NOMO-1 (cell line): ENCODE data around the gene PFDN1.
A peak's percentile ranks its signal among the peaks of the same experiment; 100 is the strongest.
"Not testable (repeated sequence)": the region's sequence is repeated elsewhere in the genome, so short reads cannot be mapped to it uniquely, and the experiment has no call there.

ENCODE experiments used
- DNase-seq, 2 experiments: peaks; one replicate each; lab custom pipeline; 2025; ENCODE audit not compliant: unreplicated experiment in 2 of 2; lab: John Stamatoyannopoulos, UW

PFDN1 gene

DNA sequence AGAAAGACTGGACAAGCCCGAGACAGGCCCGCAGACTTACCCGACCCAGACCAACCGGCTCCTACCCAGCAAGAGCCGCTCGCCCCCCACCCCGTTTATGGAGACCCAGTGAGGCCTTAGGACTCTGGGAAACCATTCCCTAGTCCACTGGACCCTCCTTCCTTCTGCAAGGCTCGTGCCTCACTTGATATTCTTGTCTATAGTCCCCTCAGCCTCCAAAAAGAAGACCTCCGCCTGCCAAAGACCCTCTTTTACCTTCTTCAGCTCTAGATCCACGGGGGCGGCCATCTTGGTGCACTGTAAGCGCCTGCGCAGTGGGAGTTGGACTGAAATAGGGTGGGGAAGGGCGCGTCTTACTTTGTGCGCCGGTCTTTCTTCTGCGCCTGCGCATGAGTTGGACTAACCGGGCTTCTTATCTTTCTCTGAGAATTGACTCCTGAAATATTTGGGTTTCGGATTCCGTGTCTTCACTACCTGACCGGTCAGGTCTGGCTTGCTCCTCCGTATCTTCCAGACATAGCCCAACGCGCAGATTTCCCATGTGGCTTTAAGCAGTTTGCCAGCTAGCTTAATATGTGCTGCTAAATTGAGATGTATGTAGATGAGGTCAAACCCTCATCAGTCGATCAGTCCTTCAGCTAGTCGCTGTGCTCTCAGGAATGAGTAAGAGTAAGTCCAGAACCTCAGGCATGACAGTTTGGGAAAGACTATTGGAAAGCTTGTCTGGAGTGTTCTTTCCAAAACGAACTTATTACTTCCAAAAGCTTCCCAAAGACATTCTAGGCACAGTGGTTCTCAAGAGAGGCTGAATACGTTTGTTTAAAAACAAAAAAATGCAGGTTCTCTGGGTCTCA is at the start of gene PFDN1:
Gene PFDN1, minus strand, starts transcription at position 316 of the 854 bp plus-strand sequence. Its CDS starts 28 bp downstream, at position 288.
- DNase-seq = peak; percentile 92 to 95

DNA sequence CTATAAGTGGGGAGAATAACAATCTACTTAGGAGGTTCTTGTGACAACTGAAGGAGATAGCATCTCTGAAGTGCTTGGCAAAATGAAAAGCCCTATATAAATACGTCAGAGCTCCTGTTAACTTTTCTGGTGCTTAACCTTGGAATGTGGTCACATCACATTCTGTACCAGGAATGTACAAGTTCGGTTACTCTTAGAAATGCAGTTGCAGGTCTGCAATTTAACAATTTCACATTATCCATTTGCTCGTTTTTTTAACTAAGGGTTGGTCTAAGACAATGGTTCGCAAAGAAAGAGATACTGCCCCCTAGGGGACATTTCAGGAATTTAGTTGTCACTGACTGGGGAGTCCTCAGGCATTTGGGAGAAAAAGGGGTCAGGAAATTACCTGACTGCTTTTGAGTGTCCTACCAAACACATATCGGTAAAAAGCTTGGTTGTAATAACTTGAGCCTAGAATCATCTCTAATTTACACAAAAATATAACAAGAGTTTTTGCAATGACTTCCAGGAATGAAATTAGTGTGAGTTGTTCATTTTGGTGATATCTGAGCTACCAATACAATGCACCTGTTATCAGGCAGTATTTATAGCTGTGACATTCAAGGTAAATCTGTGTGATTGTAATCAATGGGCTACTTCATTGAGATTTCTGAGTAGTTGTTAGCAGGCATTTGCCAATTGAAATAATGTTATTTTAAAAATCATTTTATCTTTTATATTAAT is 48.9 kb upstream of the PFDN1 start:
- peak; percentile 32 to 54 for DNase-seq

GRCh38 chr5:140349244-140349643 is 46.3 kb upstream of the PFDN1 start:
- no peak for DNase-seq

GRCh38 chr5:140348104-140348503 is 45.2 kb upstream of the PFDN1 start:
- no peak for DNase-seq

DNA sequence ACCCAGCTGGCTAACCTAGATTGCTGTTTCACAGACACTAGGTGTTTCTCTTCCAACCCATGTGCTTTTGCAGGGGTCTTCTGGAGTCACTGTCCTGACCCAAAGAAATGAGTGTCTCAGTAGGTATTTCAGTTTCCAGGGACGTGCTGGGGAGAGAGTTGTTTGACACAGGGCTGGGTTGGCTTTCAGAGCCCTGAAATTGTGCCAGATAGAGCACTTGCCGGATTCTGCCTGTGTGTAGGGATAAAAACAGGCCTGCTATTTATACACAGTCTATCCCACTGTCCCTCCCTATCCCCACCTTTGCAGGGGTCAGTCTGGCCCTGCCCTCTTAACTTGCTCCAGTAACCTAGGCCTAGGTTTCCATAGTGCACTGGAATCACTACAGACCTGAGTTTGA is 44.5 kb upstream of the PFDN1 start:
- DNase-seq = no peak

- peak; percentile 60 to 66 for DNase-seq
Observed at GRCh38 chr5:140346348-140347221, 43.7 kb upstream of the PFDN1 start, which contains the start of gene HBEGF. TSS of gene HBEGF (minus strand) at chr5:140346603. CDS start at chr5:140346328, 275 bp downstream.

GRCh38 chr5:140345919-140346347 is 43.0 kb upstream of the PFDN1 start:
- peak; percentile 55 to 58 for DNase-seq

DNA sequence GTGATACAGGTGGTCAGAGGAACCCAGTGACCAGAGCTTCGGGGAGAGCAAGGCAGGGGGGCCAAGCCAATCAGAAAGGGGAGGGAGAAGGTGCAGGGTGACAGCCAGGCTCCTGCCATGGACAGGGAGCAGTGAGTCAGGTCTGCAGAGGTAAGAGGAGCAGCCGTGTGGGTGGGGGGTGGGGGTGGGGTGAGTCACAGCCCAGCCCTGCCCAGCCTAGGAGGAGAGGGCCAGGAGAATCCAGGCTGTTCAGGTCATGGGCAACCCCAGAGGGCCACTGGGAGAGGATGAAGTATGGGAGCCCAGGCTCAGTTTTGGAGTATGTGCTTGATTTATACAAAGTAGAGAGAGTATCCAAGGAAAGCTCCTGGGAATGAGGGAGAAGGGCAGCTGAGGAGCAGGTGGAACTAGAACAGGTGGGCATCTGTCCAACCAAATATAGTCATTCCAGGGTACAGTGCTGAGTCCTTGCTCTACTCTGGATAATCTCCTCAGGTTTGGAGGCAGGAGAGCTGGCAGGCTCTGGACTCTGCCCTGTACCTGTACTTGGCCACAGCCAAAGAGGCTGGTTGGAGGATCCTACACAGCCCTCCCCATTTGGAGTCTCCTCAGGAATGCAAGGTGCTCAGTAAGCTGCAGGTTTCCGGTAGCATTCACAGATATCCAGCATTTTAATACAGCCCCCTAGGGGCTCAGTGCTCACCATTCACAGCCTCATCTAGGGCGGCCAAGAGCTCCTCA is 42.0 kb upstream of the PFDN1 start:
- DNase-seq = no peak

DNA sequence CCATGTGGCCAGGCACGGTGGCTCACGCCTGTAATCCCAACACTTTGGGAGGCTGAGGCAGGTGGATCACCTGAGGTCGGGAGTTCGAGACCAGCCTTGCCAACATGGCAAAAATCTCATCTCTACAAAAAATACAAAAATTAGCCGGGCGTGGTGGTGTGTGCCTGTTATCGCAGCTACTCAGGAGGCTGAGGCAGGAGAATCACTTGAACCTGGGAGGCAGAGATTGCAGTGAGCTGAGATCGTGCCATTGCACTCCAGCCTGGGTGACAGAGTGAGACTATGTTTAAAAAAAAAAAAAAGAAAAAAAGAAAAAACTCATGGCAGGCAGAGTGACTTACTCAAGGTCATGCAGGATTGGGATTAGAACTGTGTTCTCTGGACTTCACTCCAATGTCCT is 40.9 kb upstream of the PFDN1 start:
- DNase-seq = not testable (repeated sequence)

- DNase-seq = peak; percentile 28 to 32
Observed at GRCh38 chr5:140342896-140343295, 40.0 kb upstream of the PFDN1 start.

DNA sequence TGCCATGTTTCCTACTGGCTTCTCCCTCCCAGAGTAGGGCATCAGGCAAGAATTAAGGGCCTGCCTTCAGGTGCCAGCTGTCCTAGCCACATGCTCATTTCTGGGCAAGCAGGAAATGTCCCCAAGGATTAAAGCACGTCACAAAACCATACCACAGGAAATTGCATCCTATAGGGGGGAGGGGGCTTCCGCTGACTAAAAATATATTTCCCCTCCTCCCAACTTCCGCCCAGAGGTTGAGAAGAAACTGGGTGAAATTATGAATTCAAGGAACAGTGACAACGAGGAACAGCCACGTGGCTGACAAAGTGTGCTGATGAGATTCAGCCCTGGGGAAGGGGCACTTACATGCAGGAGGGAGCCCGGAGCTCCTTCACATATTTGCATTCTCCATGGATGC is 39.4 kb upstream of the PFDN1 start:
- DNase-seq = peak; percentile 85 to 88

- DNase-seq = no peak
Observed at GRCh38 chr5:140341591-140341990, 38.7 kb upstream of the PFDN1 start.

DNA sequence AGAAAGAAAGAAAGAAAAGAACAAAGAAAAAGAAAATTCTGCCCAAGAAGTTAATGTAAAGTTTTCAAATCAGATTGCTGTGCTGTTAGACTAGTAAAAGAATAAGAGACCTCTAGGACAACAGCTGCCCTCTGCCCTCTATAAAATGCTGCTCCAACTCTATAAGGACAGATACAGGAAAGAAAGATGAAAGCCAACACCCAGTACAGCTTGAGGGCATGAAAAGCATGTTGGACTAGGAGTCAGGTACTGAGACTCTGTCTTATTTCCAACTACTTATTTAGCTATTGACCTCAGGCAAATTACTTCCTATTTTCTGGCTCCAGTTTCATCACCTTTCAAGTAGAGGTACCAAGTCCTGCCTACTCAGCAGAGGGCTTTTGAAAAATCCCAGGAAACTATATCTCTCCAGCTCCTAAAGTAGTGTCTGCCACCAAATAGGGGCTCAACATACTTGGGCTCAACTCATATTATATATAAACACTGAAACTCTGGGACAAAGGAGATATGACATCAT is 37.8 kb upstream of the PFDN1 start:
- DNase-seq = peak; percentile 33 to 71

DNA sequence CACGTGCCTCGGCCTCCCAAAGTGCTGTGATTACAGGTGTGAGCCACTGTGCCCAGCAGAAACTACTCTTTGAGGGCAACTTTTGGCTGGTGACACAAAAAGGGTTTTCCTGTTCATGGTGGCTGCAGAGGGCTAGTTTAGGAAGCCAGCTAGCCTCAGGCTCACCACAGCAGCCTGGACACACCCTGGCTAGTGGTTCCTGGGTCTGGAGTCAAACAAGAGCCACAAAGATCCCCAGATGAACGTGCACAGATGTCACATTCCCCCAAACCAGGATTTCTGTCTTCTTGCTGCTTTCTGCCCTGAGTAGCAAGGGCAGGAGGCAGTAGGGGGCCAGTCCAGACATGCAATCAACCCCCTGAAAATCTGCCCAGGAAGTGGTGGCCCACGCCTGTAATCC is 36.7 kb upstream of the PFDN1 start:
- no peak for DNase-seq

DNA sequence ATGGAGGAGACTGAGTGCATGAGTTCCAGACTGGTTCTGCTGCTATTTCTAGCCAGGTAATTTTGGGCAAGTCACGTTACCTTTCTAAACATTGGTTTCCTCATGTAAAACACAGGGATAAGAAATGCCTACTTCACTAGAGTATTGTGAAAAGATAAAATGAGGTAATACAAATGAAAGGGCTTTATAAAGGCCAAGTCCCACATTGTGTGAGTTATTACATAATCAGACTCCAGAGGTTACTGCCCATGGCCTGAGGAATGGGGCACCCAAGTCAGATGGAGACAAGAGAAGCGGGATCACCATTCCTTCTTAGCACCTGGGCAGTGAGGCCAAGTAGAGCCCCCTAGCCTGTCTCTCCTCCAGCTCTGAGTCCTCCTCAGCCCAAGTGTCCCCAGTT is 36.0 kb upstream of the PFDN1 start:
- no peak for DNase-seq

- DNase-seq = no peak
Observed at GRCh38 chr5:140338336-140338735, 35.4 kb upstream of the PFDN1 start.

- DNase-seq = no peak
Observed at GRCh38 chr5:140337880-140338279, 35.0 kb upstream of the PFDN1 start.

DNA sequence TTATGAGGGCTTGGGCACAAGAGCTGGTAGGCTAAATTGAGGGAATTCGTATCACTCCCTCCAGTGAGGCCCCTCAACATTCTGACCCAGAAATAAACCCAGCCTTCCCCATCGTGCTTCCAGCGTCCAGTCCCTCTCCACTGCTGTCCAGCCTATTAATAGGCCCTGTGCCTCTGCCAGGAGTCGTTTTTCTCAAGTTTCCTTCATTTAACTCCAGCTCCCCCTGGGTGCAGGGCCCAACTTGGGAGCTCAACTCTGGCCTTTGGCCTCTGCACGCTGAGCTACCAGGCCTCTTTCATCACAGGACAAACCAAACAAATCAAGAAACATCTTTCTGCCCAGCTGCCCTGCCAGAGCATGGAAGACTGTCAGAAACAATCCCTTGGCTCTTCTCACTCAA is 33.5 kb upstream of the PFDN1 start:
- no peak for DNase-seq

DNA sequence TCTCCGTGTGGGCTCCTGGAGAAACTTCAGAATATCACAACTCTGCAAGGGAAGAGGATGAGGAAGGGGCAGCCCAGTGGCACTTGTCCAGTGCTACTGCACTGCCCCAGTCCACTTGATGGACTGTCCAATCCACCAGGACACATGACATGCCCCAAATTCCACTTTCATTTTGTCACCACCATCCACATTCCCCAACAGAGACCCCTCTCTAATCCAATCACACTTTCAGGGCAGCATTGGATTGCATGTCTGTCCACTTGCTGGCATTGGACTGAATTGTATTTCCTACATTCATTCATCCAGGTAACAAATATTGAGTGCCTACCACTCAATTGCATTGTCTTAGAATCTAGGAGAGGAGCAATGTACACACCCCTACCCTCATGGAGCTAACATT is 28.7 kb upstream of the PFDN1 start:
- DNase-seq = no peak
